Measurements from ENCODE around the gene SLC38A3.

Gene SLC38A3

DNA sequence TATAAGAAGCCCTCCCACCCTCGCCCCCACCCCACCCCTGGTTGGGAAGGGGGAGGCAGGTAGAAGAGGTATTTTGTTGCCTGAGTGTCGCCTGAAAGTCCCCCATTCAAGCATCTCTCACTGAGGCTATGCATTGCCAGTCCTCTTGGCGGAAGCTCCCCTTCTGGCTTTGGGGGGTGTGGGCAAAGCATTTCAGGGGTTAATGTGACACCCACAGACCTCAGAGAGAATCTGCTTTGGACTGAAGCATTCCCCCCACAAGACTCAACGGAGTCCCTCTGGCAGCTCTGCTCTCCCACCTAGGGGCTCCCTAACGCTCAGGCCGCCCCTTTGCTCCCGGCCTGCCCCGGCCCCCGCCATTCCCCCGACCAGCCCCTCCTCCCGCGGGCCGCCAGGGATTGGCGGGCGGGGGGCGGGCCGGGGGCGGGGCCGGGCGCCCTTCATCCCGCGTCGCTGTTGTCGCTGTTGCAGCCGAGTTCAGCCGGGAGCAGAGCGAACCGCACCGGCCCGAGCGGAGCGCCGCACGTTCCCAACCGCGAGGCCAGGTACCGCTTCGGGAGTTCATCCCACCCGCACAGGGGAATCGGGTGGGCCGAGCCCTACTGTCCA, at the start of gene SLC38A3:
TSS of gene SLC38A3 (plus strand) at position 468 of the 609 bp plus-strand sequence. CDS start 8,929 bp downstream, outside the sequence.
- DNase-seq (ENCODE audit: low read depth): no peak
- no peak for TF ChIP-seq CTCF (conservative IDR thresholded peaks at IDR 0.05; ENCODE audit: low read depth, low read length)
- peak within 1 kb of the TSS; percentile 53 for H3K4me3 ChIP-seq (ENCODE audit: low read length)

- peak overlapping the region; percentile 85 for H3K4me3 ChIP-seq (ENCODE audit: low read length)
- no peak for TF ChIP-seq CTCF (conservative IDR thresholded peaks at IDR 0.05; ENCODE audit: low read depth, low read length)
Observed at GRCh38 chr3:50155491-50155878, 49.6 kb upstream of the SLC38A3 start.

DNA sequence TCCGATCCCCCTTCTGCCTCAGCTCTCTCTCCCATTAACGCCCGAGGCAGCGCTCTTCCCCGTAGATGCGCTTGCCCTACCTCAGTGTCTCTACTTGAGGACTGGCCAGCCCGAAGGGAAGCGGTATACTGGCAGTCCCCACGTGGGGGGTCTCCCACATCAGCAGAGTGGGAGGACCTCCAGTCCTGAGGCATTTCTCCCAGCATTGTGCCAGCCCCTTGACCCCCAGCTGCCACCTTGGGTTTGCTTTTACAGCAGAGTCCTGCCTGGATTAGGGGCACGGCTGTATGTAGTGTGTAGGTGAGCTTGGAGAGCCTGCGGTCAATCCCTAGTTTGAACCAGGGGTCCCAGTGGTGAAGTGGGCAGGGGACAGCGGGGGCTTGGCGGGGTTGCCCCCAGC, 49.2 kb upstream of the SLC38A3 start:
- H3K4me3 ChIP-seq (ENCODE audit: low read length): peak overlapping the region; percentile 85
- DNase-seq (ENCODE audit: low read depth): no peak
- no peak for TF ChIP-seq CTCF (conservative IDR thresholded peaks at IDR 0.05; ENCODE audit: low read depth, low read length)

More at GRCh38 chr3:50155491-50155878, 49.6 kb upstream of the SLC38A3 start:
- DNase-seq (ENCODE audit: low read depth): no peak

GRCh38 chr3:50156549-50157493, 48.2 kb upstream of the SLC38A3 start:
- no peak for DNase-seq (ENCODE audit: low read depth)
- no peak for TF ChIP-seq CTCF (conservative IDR thresholded peaks at IDR 0.05; ENCODE audit: low read depth, low read length)
- peak overlapping the region; percentile 85 for H3K4me3 ChIP-seq (ENCODE audit: low read length)

- no peak overlapping the region for H3K4me3 ChIP-seq (ENCODE audit: low read length)
- no peak for DNase-seq (ENCODE audit: low read depth)
- TF ChIP-seq CTCF (conservative IDR thresholded peaks at IDR 0.05; ENCODE audit: low read depth, low read length): no peak
Observed at GRCh38 chr3:50157827-50158529, 47.1 kb upstream of the SLC38A3 start.

GRCh38 chr3:50158530-50159146, 46.4 kb upstream of the SLC38A3 start:
- TF ChIP-seq CTCF (conservative IDR thresholded peaks at IDR 0.05; ENCODE audit: low read depth, low read length): no peak
- DNase-seq (ENCODE audit: low read depth): no peak
- no peak overlapping the region for H3K4me3 ChIP-seq (ENCODE audit: low read length)
